GM20000 (cell line): ENCODE data around the gene THAP4.

Source experiments
- DNase-seq: peaks from one replicate; pipeline ENCODE4 v3.0.0; 2012; ENCODE audit warnings: low spot score
- CTCF ChIP-seq: IDR thresholded peaks from 2 replicates; pipeline ENCODE4 v1.5.1; 2012; ENCODE audit warnings: mild to moderate bottlenecking, control low read depth; ENCODE audit errors: extremely low read depth, missing control alignments

Gene THAP4

DNA sequence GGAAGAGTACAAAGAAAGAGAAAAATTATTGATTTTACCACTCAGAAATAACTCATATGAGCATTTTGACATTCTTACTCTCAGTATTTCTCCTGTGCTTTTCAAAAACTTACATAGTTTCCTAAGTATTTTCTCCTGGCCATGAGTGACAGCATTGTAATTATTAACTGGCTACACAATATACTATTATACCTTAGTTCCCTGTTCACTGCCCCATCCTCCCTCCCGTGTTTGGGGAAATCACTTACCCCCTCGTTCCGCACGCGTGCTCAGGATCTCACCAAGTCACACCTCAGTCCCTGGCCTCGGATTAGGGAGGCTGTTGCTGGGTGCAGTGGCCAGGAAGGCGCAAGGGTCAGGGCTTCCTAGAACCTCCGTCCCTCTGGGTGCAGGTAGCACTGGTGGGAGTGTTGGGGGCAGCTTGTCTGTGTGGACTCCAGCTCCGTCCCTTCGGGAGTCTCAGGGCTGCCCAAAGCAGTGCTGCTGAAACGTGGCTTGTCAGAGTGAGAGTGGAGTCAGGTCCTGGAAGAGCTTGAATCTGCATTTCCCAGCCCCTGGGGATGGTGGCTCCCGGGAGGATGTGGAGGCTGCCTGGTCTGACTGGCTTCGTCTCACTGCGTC is 23.7 kb upstream of the THAP4 start:
- TF ChIP-seq CTCF, result no peak
- DNase-seq, result no peak

DNA sequence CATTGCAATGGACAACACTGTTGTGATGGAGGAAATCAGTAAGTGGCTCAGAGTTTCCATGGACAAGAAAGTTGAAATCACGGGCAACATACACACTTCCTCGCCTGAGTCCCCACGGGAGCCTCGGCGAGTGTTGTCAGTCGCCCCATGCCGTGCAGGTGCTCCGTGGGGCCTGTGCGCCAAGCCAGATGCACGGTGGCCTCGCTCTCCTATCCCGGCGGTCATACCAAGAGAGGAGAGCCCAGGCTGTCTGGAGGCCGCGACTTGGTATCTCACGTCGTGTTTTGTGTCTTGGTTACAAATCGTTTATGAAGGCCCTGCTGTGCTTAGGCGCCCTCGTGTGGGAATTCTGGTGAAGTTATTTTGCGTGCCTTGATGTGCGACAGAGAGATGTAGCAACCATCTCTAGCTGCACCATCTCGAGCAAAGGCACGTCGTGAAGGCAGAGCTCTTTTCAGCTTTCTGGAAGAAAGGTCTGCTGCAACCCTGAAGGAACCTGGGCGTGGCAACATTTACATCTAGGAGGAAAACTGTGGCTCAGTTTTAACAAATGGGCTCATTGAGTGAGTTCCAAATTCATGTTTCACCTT is 22.3 kb upstream of the THAP4 start:
- peak; percentile 4 for TF ChIP-seq CTCF
- DNase-seq, result no peak

DNA sequence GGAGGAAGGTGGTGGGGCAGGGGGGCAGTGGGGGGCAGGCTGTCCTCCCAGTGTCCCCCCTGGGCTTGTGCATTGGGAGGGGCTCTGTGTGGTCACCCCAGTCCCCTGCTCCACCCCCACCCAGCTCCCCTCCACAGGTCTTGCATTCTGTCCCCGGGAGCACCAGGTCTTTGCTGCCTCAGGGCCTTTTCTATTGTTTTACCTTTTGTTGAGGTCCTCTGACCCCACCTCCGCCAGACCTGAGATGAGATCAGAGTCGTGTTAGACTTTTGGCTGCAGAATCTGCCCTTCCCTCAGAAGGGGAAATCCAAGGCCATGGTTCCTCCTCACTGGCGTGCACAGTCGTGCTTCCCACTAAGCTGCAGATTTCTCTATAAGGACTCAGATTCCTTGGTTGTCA is 21.3 kb upstream of the THAP4 start:
- TF ChIP-seq CTCF, result no peak
- no peak for DNase-seq

GRCh38 chr2:241657786-241658254 is 20.9 kb upstream of the THAP4 start:
- TF ChIP-seq CTCF, result no peak

GRCh38 chr2:241656190-241656741 is 19.3 kb upstream of the THAP4 start:
- TF ChIP-seq CTCF, result no peak
- no peak for DNase-seq

More at GRCh38 chr2:241657786-241658254, 20.9 kb upstream of the THAP4 start:
- no peak for DNase-seq

- DNase-seq, result no peak
- no peak for TF ChIP-seq CTCF
Measured at GRCh38 chr2:241655516-241656189, 18.7 kb upstream of the THAP4 start.

DNA sequence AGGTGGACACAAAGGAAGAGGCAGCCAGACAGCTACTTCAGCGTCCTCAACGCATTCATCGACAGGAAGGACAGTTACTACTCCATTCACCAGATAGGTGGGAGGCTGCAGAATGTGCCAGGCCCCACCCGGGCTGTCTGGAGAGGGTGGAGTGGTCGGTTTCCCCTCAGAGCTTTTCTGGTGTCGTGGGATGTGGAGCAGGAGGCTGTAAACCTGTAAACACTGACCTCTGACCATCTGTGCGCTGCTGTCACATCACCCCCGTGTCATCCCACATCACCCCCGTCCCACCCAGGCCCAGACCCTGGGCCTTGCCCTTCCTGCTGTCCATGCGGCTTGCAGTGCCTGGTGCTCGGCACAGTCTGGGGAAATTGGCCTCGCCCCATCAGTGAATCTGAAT is 17.6 kb upstream of the THAP4 start:
- no peak for TF ChIP-seq CTCF
- DNase-seq, result no peak
